GM18907 (cell line): Measurements from ENCODE around the gene EDN1.
"Not testable (repeated sequence)": the region's sequence is repeated elsewhere in the genome, so short reads cannot be mapped to it uniquely, and the experiment has no call there.

Source experiments
- ATAC-seq: cut with Tn5 transposase; IDR thresholded peaks from one replicate; pipeline ENCODE4 v1.9.1; 2021; ENCODE audit warnings: mild to moderate bottlenecking, moderate library complexity; ENCODE audit not compliant: unreplicated experiment

Gene EDN1

GRCh38 chr6:12324099-12324498 lies 33.9 kb downstream of the EDN1 start:
- ATAC-seq = no peak

DNA sequence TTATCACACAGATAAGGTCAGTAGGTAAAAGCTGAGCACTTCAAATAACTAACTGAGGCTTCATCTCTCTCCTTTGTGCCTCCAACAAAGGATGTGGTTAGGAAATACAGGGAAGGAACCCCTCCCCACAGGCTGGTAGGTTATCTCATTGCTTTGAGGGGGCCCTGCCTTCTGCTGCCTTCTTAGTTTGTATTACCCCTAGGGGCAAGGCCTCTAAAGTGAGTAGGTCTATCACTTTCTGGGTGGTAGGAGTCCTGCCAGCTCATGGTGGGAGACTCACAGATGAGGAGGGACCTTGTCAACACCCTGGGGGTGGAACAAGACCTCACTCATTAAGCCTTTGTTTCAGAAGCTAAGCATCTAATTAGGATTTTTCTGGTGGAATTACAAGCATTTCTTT lies 34.6 kb downstream of the EDN1 start:
- no peak for ATAC-seq

DNA sequence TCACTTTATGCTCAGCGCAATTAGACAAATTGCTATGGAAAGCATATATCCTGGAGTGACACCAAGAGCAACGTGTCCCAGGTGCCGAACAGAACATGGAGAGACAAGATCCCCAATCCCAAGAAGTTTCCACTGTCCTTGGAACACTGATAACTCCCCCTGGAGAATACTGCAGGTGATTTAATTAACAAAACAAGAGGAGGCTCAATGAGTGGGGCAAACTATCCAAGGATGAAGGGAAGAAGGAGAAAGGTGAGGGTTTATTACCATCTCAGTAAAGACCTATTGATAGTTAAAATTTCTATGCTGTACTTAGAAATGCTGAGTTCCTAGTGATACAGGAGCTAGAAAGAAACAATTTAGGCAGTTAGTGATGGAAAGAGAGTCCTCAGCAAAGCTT lies 35.7 kb downstream of the EDN1 start:
- ATAC-seq = no peak

DNA sequence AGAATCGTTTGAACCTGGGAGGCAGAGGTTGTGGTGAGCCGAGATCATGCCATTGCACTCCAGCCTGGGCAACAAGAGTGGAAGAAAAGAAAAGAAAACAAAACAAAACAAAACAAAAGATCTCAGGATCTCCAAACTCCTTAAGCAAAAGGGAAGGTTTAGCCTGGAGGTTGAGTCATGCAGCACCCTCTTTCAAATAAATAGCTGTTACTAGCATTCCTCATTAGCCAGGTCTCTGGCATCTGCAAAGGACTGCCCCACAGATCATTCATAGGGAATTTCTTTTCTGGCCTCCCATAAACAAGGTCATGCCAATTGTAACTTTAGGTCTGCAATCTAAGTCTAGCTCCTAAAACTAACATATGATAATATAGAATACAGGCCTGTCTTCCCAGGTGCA lies 37.2 kb downstream of the EDN1 start:
- ATAC-seq = no peak

GRCh38 chr6:12327988-12328387 lies 37.8 kb downstream of the EDN1 start:
- no peak for ATAC-seq

- no peak for ATAC-seq
Measured at GRCh38 chr6:12328701-12329100, 38.5 kb downstream of the EDN1 start.

GRCh38 chr6:12331474-12331873 lies 41.3 kb downstream of the EDN1 start:
- ATAC-seq = no peak

GRCh38 chr6:12331951-12332749 lies 42.0 kb downstream of the EDN1 start:
- ATAC-seq = no peak

DNA sequence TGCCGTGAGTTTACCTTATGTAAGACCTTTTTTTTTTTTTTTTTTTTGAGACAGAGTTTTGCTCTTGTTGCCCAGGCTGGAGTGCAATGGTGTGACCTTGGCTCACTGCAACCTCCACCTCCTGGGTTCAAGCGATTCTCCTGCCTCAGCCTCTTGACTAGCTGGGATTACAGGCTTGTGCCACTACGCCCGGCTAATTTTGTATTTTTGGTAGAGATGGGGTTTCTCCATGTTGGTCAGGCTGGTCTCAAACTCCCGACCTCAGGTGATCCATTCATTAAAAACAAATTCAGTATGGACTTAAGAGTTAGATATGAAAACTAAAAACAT lies 42.6 kb downstream of the EDN1 start:
- not testable (repeated sequence) for ATAC-seq

GRCh38 chr6:12333128-12333527 lies 43.0 kb downstream of the EDN1 start:
- ATAC-seq = no peak

- ATAC-seq = no peak
Measured at GRCh38 chr6:12334526-12335130, 44.5 kb downstream of the EDN1 start.

DNA sequence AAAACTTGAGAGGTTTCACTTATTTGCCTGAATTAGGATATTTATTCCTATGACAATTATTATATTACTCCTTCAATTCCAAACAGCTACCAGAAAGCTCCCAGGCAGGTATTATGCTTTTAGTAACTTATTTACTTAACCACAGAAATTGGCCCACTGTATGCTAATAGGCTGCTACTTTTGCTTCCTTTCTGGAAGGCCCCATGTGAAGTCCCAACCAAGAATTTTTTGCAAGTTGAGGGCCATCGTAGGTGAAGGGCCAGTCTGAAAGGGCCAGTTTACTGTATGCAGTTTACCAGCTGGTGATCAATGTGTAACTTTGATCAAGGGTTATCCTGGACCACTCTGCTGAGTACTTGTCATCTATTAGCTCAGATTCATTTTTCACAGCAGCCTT lies 45.0 kb downstream of the EDN1 start:
- ATAC-seq = peak; percentile 69

DNA sequence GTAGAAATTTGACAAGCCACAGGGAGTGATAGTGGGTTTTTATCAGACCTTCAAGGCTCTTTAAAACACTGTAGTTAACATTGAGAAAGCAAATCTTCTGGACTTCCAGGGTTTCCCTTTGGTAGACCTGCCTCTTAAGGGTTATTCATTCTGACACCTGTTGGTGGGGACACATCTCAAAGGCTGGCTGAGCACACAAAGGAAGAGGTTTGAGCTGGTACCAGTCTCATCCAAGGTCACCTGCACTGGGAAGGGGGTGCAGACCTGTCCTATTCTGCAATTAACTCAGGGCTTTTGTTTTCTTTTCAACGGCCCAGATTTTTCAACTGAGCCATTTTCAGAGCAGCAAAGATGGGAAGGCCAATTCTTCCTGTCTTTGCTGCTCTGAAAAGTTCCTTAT lies 45.6 kb downstream of the EDN1 start:
- peak; percentile 39 for ATAC-seq

DNA sequence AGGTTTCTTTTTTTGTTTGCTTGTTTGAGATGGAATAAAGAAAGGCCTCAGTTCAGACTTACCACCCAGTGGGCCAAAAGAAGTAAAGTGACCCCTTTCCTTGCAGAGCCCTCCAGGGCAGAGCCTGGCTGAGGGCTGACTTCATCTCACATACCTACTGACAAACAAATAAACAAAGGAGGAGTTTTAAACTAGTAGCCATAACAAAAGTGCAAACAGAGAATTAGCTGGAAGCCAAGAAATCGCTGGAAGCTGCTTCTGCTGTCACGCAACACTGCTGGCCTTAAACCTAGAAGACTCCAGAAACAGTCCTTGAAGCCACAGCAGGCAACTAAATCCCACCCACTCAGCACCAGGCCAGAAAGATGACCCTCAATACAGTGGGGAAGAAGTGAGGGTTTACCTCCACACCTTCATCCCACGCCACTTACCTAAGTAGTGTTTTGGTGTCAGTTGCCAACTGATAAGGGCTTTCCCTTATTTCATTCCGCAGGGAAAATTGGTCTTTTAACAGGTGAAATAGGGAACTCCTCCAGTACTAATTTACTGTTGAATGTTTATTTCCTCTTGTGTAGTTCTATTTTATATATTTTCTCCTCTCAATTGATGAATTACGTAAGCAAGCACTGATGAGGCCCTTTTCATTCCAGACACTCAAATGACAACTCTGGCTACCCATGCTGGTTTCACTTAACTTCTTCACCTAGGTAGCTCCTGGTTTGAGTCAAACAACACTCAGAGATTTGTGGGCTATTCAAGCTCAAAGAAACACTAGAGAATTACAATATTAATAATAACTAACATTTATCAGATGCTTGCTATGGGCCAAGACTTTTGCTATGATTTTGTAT lies 46.2 kb downstream of the EDN1 start:
- no peak for ATAC-seq

DNA sequence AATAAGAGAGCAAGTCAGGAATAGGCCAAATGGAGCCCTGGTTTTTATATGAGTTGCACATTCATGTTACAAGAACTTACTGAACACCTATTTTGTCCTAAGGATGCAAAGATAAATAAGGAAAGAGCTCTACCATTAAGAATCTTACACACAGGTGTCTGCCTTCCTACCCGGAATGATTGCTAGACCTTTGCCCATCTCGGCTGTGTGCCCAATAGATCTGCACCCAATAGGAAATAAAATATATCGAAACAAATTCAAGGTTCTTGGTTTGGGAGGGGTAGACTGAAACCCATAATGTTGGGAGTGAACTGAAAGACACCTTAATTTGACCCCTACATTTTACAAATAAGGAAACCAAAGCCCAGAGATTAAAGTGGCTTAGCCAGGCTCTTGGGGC lies 48.9 kb downstream of the EDN1 start:
- no peak for ATAC-seq

DNA sequence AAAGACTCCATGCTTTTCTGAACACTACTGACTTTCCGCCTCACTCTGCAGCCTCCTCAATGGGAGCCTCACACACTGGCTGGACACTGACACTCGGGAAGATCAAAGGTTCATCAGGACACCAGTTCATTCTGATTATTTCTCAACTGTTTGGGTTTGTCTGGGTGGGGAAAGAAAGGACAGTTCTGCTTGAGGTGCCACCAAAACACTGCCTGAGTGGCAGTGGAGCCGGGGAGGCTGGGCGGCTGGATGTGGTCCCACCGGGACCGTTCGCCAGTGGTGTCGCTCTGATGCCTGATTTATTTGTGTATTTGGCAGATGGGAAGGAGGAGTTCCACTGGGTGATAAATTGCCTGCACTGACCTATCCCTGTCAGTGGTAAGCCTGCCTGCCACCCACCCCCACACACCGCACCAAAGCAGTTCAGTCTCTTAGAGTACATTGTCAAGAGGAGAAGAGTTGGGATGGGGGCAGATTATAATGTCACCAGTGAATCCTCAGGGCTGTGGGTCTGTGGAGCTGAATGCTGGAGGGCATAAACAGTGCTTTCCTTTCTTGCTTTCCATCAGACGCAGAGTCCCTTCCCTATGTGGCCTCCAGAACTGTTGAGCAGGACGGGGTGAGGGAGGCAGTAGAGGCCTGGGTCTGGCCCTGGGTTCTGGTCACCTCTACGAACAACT lies 49.8 kb downstream of the EDN1 start:
- no peak for ATAC-seq

DNA sequence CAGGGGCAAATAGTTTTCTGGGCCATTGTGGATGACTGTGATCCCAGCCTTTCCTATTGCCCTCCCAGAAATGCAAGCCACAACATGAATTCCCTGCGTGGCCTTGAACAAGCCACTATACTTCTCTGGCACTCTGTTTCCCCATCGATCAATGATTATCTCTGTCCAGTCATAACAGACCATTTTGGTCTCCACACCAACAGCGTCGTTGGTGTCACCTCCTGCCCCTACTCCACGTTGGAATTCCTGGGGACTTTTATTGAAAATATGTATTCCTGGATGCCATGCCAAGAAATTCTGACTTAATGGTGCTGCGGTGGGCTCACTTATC lies 50.3 kb downstream of the EDN1 start:
- ATAC-seq = no peak

DNA sequence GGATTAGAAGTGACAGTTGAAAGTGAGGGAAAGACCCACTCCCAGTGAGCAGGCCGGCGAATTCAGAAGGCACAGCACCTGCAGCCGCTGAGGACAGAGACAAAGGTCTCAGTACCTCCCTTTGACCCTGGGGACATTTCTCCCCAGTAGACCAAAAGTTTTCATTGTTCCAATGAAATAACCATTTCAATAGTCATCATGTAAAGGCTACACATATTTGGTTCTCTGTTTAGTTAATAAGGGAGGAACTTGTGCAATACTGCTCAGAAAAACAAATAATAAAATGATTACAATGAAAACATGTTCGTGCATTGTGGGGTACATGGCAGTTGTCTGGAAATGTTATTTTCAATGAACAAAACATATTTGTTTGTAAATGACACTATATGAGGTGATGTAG lies 52.5 kb downstream of the EDN1 start:
- no peak for ATAC-seq

DNA sequence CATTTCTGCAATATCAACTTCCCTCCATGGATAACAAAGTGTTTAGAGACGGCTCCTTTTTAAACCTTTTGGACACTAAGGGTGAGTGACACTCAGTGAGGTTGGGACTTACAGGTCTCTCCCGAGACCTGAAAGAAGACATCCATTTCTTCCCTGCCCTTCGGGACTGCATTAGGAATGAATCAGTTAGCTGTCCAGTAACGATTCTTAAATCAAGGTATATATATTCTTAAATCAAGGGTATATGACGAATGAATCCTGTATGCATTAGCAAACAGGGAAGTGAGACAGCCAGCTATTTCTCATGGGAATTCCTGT lies 52.9 kb downstream of the EDN1 start:
- no peak for ATAC-seq

GRCh38 chr6:12343440-12344162 lies 53.4 kb downstream of the EDN1 start:
- no peak for ATAC-seq

DNA sequence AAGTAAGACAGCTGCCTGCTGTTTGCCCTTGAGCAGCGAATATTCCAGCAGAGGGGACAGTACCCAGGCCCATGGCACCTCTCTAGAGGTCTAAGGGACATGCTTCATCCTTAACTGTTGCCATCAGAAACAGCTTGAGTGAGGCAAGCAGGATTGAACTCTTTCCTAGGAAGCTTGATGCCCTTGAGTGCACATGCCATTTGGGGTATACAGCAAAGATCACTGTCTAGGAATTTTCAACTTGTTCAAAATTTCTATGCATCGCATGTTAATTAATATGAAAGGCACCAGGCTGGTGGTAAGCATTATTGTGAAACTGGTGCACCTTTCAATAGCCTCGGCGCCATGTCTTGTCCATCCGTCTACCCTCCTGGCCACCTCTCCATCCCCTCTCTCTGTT lies 54.1 kb downstream of the EDN1 start:
- no peak for ATAC-seq
